Lower leg skin (tissue), 3 donors: ENCODE measurements around the gene SPATA33.
"Not testable (repeated sequence)": the region's sequence is repeated elsewhere in the genome, so short reads cannot be mapped to it uniquely, and the experiment has no call there.

Experiments
- POLR2A ChIP-seq, 2 donors: fragments of 450-650 bp; IDR thresholded peaks; one replicate each; pipeline ENCODE4 v1.6.1; 2016 to 2017; ENCODE audit warnings: antibody characterized with exemption in 2 of 2, mild to moderate bottlenecking in 1 of 2, moderate library complexity in 1 of 2
- TF ChIP-seq, protein P1 (sequence below), 3 donors: fragments of 450-650 bp; IDR thresholded peaks; one replicate each; pipeline ENCODE4 v1.5.1; 2016; ENCODE audit warnings: antibody characterized with exemption in 3 of 3, mild to moderate bottlenecking in 3 of 3, moderate library complexity in 2 of 3

GRCh38 chr16:89698717-89699116 is 41.1 kb downstream of the SPATA33 start:
- TF ChIP-seq, protein P1, sequence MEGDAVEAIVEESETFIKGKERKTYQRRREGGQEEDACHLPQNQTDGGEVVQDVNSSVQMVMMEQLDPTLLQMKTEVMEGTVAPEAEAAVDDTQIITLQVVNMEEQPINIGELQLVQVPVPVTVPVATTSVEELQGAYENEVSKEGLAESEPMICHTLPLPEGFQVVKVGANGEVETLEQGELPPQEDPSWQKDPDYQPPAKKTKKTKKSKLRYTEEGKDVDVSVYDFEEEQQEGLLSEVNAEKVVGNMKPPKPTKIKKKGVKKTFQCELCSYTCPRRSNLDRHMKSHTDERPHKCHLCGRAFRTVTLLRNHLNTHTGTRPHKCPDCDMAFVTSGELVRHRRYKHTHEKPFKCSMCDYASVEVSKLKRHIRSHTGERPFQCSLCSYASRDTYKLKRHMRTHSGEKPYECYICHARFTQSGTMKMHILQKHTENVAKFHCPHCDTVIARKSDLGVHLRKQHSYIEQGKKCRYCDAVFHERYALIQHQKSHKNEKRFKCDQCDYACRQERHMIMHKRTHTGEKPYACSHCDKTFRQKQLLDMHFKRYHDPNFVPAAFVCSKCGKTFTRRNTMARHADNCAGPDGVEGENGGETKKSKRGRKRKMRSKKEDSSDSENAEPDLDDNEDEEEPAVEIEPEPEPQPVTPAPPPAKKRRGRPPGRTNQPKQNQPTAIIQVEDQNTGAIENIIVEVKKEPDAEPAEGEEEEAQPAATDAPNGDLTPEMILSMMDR (IDR thresholded peaks at IDR 0.05), result not testable (repeated sequence)
- not testable (repeated sequence) for TF ChIP-seq POLR2A (IDR thresholded peaks at IDR 0.05)
